Effector memory CD4-positive, alpha-beta T cell (primary cell): ENCODE data around the gene OR4D6.

Experiments
- DNase-seq, 3 donors: peaks; one replicate each; pipeline ENCODE4 v3.0.0-alpha.2; 2020
- H3K27ac ChIP-seq: 2 replicates; pipeline ENCODE4 v1.7.0; 2013; ENCODE audit warnings: mild to moderate bottlenecking, low read length, moderate library complexity; ENCODE audit not compliant: insufficient read depth, poor library complexity, severe bottlenecking
- H3K27me3 ChIP-seq: replicated peaks from 2 replicates; pipeline ENCODE4 v1.7.0; 2013; ENCODE audit warnings: mild to moderate bottlenecking, low read length; ENCODE audit not compliant: insufficient read depth, control insufficient read depth, poor library complexity, severe bottlenecking
- H3K36me3 ChIP-seq: 2 replicates; pipeline ENCODE4 v1.7.0; 2013; ENCODE audit warnings: mild to moderate bottlenecking, low read length, moderate library complexity; ENCODE audit not compliant: control insufficient read depth, insufficient read depth
- H3K4me1 ChIP-seq: 2 replicates; pipeline ENCODE4 v1.7.0; 2013; ENCODE audit warnings: low read length, mild to moderate bottlenecking; ENCODE audit not compliant: control insufficient read depth, insufficient read depth, poor library complexity, severe bottlenecking
- H3K4me3 ChIP-seq: 2 replicates; pipeline ENCODE4 v1.7.0; 2013; ENCODE audit warnings: low read length, low read depth, mild to moderate bottlenecking; ENCODE audit not compliant: insufficient read depth, poor library complexity, severe bottlenecking
- H3K9me3 ChIP-seq: 2 replicates; pipeline ENCODE4 v1.7.0; 2013; ENCODE audit warnings: mild to moderate bottlenecking, low read length, moderate library complexity; ENCODE audit not compliant: control insufficient read depth

Gene OR4D6

GRCh38 chr11:59480359-59480758 is 23.6 kb downstream of the OR4D6 start:
- no peaks in the 10 kb centered on the region for H3K36me3 ChIP-seq

GRCh38 chr11:59501931-59502330 is 45.2 kb downstream of the OR4D6 start:
- no peak for DNase-seq
- Histone ChIP-seq H3K9me3 (no peaks in the 10 kb centered on the region), H3K4me1 (no peaks in the 10 kb centered on the region), H3K27me3 (no peaks in the 10 kb centered on the region), H3K36me3 (no peaks in the 10 kb centered on the region), H3K4me3 (no peak overlapping the region), H3K27ac (no peak overlapping the region)

More at GRCh38 chr11:59480359-59480758, 23.6 kb downstream of the OR4D6 start:
- Histone ChIP-seq H3K27me3 (no peaks in the 10 kb centered on the region), H3K9me3 (no peaks in the 10 kb centered on the region), H3K4me1 (no peaks in the 10 kb centered on the region), H3K27ac (no peak overlapping the region), H3K4me3 (no peak overlapping the region)
- DNase-seq, result no peak

GRCh38 chr11:59503276-59503675 is 46.5 kb downstream of the OR4D6 start, which contains the start of gene OR4D11:
TSS of gene OR4D11 (plus strand) at chr11:59503576. CDS start at chr11:59503576, 0 bp downstream.
- Histone ChIP-seq H3K4me3 (no peak within 1 kb of the TSS), H3K4me1 (no peaks in the 10 kb centered on the region), H3K9me3 (no peaks in the 10 kb centered on the region), H3K36me3 (no peaks in the 10 kb centered on the region), H3K27me3 (no peaks in the 10 kb centered on the region), H3K27ac (no peak within 1 kb of the TSS)
- no peak for DNase-seq
